Tibial artery (tissue), 4 donors: ENCODE data around the gene CACNA1C.

Source experiments
- DNase-seq, 2 donors: peaks; one replicate each; pipeline ENCODE4 v3.0.0-alpha.2; 2019
- H3K27ac ChIP-seq, 2 donors: fragments of 200-600 bp; sonication (generic) in 1 of 2; 1 replicate in 1 of 2; 2 replicates in 1 of 2; pipeline ENCODE4 v1.5.1; 2018 to 2019; ENCODE audit warnings: mild to moderate bottlenecking in 1 of 2
- H3K27me3 ChIP-seq, 2 donors: fragments of 200-600 bp; sonication (generic) in 1 of 2; one replicate each; pipeline versions ENCODE4 v1.5.1 to v1.6.0; 2016 to 2019
- H3K36me3 ChIP-seq, 3 donors: fragments of 200-600 bp; sonication (generic) in 2 of 3; one replicate each; pipeline ENCODE4 v1.5.1; 2016 to 2019; ENCODE audit warnings: mild to moderate bottlenecking in 2 of 3
- H3K4me1 ChIP-seq, 4 donors: fragments of 200-600 bp; sonication (generic) in 2 of 4; 1 replicate in 3 of 4; 2 replicates in 1 of 4; pipeline ENCODE4 v1.5.1; 2016 to 2019
- H3K4me3 ChIP-seq, 2 donors: fragments of 200-600 bp; sonication (generic) in 1 of 2; 1 replicate in 1 of 2; 2 replicates in 1 of 2; pipeline ENCODE4 v1.5.1; 2018 to 2019; ENCODE audit warnings: mild to moderate bottlenecking in 2 of 2
- H3K9me3 ChIP-seq, 3 donors: fragments of 200-600 bp; sonication (generic) in 1 of 3; one replicate each; pipeline ENCODE4 v1.5.1; 2016 to 2019
- intact Hi-C: fragments of 100-400 bp; cut with DNase I; formaldehyde crosslinking; loops from one replicate; pipeline ENCODE4 v1.15.0; 2023; ENCODE audit warnings: low total_unique reads
- TF ChIP-seq, protein P1 (sequence below), 2 experiments: fragments of 200-600 bp in 1 of 2; fragments of 450-650 bp in 1 of 2; IDR thresholded peaks; one replicate each; pipeline ENCODE4 v1.5.1; 2017 to 2019; ENCODE audit warnings: antibody characterized with exemption in 2 of 2, mild to moderate bottlenecking in 1 of 2, moderate library complexity in 1 of 2

CACNA1C gene

DNA sequence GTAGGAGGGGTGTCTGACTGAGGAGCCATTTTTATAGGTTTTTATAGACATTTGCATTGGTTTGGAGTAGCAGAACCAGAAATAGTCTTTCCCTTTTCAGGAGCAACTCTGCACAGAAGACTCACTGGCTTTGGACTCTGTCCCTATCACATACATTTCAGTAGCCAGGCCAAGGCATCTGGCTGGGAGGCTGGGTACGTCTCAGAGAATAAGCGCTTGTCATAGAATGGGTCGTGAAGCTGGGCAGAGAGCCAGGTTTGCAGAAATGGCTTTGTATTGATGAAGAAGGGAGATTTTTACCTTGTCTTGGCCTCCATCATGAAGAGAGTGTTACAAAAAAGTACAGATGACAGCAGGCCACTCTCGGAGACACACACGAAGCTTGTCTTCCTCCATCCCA lies 98.6 kb downstream of the CACNA1C start:
- intact Hi-C loops, result no loop called here
- no peaks in the 10 kb centered on the region for H3K9me3 ChIP-seq
- TF ChIP-seq, protein P1, sequence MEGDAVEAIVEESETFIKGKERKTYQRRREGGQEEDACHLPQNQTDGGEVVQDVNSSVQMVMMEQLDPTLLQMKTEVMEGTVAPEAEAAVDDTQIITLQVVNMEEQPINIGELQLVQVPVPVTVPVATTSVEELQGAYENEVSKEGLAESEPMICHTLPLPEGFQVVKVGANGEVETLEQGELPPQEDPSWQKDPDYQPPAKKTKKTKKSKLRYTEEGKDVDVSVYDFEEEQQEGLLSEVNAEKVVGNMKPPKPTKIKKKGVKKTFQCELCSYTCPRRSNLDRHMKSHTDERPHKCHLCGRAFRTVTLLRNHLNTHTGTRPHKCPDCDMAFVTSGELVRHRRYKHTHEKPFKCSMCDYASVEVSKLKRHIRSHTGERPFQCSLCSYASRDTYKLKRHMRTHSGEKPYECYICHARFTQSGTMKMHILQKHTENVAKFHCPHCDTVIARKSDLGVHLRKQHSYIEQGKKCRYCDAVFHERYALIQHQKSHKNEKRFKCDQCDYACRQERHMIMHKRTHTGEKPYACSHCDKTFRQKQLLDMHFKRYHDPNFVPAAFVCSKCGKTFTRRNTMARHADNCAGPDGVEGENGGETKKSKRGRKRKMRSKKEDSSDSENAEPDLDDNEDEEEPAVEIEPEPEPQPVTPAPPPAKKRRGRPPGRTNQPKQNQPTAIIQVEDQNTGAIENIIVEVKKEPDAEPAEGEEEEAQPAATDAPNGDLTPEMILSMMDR (IDR thresholded peaks at IDR 0.05), result no peak
- H3K4me3 ChIP-seq, result no peak overlapping the region
- no peaks in the 10 kb centered on the region for H3K36me3 ChIP-seq
- no peaks in the 10 kb centered on the region for H3K27me3 ChIP-seq
- H3K27ac ChIP-seq, result no peak overlapping the region
- peaks cover 0 to 89% (median 51%) of the 10 kb centered on the region in 4 donors for H3K4me1 ChIP-seq
- DNase-seq, result no peak

DNA sequence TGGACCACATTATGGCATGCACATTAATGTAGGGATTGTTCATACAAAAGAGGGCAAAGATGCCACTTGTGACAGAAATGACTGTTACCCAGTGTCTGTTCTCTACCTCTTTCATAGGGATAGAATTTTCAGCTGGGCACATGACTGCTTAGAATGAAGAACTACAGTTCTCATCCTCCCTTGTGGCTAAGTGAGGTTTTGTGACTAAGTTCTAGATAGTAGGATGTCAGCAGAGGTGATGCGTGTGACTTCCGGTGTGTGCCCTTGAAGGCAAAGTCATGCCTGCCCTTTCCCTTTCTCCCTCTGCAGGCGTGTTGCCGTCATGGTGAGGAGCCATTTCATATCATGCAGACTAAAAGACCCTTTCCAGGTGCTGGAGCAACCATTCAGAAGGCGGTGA lies 99.3 kb downstream of the CACNA1C start:
- intact Hi-C loops, result no loop called here
- Histone ChIP-seq H3K4me3 (no peak overlapping the region), H3K27me3 (no peaks in the 10 kb centered on the region), H3K36me3 (no peaks in the 10 kb centered on the region), H3K27ac (no peak overlapping the region), H3K4me1 (peaks cover 0 to 81% (median 43%) of the 10 kb centered on the region in 4 donors), H3K9me3 (no peaks in the 10 kb centered on the region)
- TF ChIP-seq, protein P1 (IDR thresholded peaks at IDR 0.05), result no peak
- no peak for DNase-seq

GRCh38 chr12:2154050-2154449 lies 101.3 kb downstream of the CACNA1C start:
- TF ChIP-seq, protein P1 (IDR thresholded peaks at IDR 0.05), result no peak
- intact Hi-C loops, result no loop called here
- H3K27ac ChIP-seq, result peak overlapping the region; percentile 65 to 71
- no peaks in the 10 kb centered on the region for H3K36me3 ChIP-seq
- no peaks in the 10 kb centered on the region for H3K27me3 ChIP-seq
- H3K4me1 ChIP-seq, result peaks cover 0 to 63% (median 36%) of the 10 kb centered on the region in 4 donors
- no peaks in the 10 kb centered on the region for H3K9me3 ChIP-seq
- no peak for DNase-seq
- no peak overlapping the region for H3K4me3 ChIP-seq

GRCh38 chr12:2154521-2154920 lies 101.7 kb downstream of the CACNA1C start:
- peak overlapping the region; percentile 65 to 71 for H3K27ac ChIP-seq
- intact Hi-C loops, result no loop called here

DNA sequence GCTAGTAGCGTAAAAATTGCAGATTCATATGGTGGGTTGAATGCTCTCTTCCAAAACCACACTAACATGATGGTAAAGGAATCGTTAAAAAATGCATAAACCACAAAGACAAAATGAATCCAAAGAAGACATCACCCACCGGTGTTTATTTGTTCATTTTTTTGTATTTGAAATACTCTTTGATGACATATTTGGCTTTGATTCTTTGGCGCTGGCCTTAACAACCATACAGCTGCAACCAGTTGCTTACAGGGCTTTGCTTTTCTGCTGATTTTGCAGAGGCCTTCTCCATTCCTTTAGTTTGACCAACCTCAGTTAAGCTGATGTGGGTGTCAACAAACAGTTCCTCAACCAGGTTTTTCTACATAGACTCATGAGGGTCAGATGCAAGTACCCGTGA lies 103.5 kb downstream of the CACNA1C start:
- Histone ChIP-seq H3K4me1 (peaks cover 2 to 59% (median 32%) of the 10 kb centered on the region in 4 donors), H3K27ac (peak overlapping the region; percentile 21 to 41)
- DNase-seq, result no peak

More at GRCh38 chr12:2154521-2154920, 101.7 kb downstream of the CACNA1C start:
- TF ChIP-seq, protein P1 (IDR thresholded peaks at IDR 0.05), result no peak
- Histone ChIP-seq H3K27me3 (no peaks in the 10 kb centered on the region), H3K4me1 (peaks cover 0 to 59% (median 31%) of the 10 kb centered on the region in 4 donors), H3K4me3 (no peak overlapping the region), H3K9me3 (no peaks in the 10 kb centered on the region), H3K36me3 (no peaks in the 10 kb centered on the region)
- DNase-seq, result no peak

More for the DNA sequence above, 103.5 kb downstream of the CACNA1C start:
- H3K27me3 ChIP-seq, result no peaks in the 10 kb centered on the region
- H3K36me3 ChIP-seq, result no peaks in the 10 kb centered on the region
- no peak overlapping the region for H3K4me3 ChIP-seq
- intact Hi-C loops, result no loop called here
- H3K9me3 ChIP-seq, result no peaks in the 10 kb centered on the region
- TF ChIP-seq, protein P1 (IDR thresholded peaks at IDR 0.05), result no peak
